Ishikawa (cell line): ENCODE measurements around the gene IL1RAPL1.

Experiments
- EP300 ChIP-seq: IDR thresholded peaks from 2 replicates; pipeline ENCODE4 v1.6.1; 2012; ENCODE audit warnings: borderline replicate concordance
- MAX ChIP-seq: IDR thresholded peaks from 2 replicates; pipeline ENCODE4 v1.6.1; 2012
- RAD21 ChIP-seq: IDR thresholded peaks from 2 replicates; pipeline ENCODE4 v1.6.1; 2012; ENCODE audit warnings: low read depth
- REST ChIP-seq: IDR thresholded peaks from 2 replicates; pipeline ENCODE4 v1.6.1; 2012; ENCODE audit warnings: low read depth, mild to moderate bottlenecking
- TCF12 ChIP-seq: IDR thresholded peaks from 2 replicates; pipeline ENCODE4 v1.6.1; 2012; ENCODE audit warnings: low read depth
- TEAD4 ChIP-seq: IDR thresholded peaks from 2 replicates; pipeline ENCODE4 v1.6.1; 2012
- YY1 ChIP-seq: IDR thresholded peaks from 2 replicates; pipeline ENCODE4 v1.6.1; 2012; ENCODE audit warnings: low read depth

- TF ChIP-seq REST (no peak), RAD21 (no peak), YY1 (no peak), TCF12 (no peak), MAX (no peak), EP300 (no peak), TEAD4 (no peak)
These were observed 114.0 kb downstream of the IL1RAPL1 start for GRCh38 chrX:28701222-28701621.
